HG03280 (cell line): ENCODE results near the gene NOS1AP.

Experiments
- ATAC-seq: cut with Tn5 transposase; IDR thresholded peaks from one replicate; pipeline ENCODE4 v1.9.1; 2021; ENCODE audit warnings: mild to moderate bottlenecking, moderate library complexity; ENCODE audit not compliant: unreplicated experiment

NOS1AP gene

GRCh38 chr1:162214202-162214601 is 144.7 kb downstream of the NOS1AP start:
- ATAC-seq, result no peak

GRCh38 chr1:162215902-162216301 is 146.4 kb downstream of the NOS1AP start:
- ATAC-seq, result no peak

GRCh38 chr1:162216604-162217003 is 147.1 kb downstream of the NOS1AP start:
- ATAC-seq, result no peak

- ATAC-seq, result no peak
Measured at GRCh38 chr1:162217706-162218105, 148.2 kb downstream of the NOS1AP start.

- ATAC-seq, result no peak
Measured at GRCh38 chr1:162218546-162218945, 149.1 kb downstream of the NOS1AP start.

- no peak for ATAC-seq
Measured at GRCh38 chr1:162218975-162219374, 149.5 kb downstream of the NOS1AP start.

GRCh38 chr1:162219461-162219860 is 150.0 kb downstream of the NOS1AP start:
- no peak for ATAC-seq

- ATAC-seq, result no peak
Measured at GRCh38 chr1:162220009-162220539, 150.6 kb downstream of the NOS1AP start.

- ATAC-seq, result no peak
Measured at GRCh38 chr1:162222014-162222413, 152.5 kb downstream of the NOS1AP start.

GRCh38 chr1:162222730-162223129 is 153.2 kb downstream of the NOS1AP start:
- ATAC-seq, result no peak

- ATAC-seq, result no peak
Measured at GRCh38 chr1:162223488-162223887, 154.0 kb downstream of the NOS1AP start.

- no peak for ATAC-seq
Measured at GRCh38 chr1:162224267-162224666, 154.8 kb downstream of the NOS1AP start.

- ATAC-seq, result no peak
Measured at GRCh38 chr1:162228586-162228985, 159.1 kb downstream of the NOS1AP start.

GRCh38 chr1:162229549-162229948 is 160.1 kb downstream of the NOS1AP start:
- no peak for ATAC-seq

- ATAC-seq, result no peak
Measured at GRCh38 chr1:162230096-162230495, 160.6 kb downstream of the NOS1AP start.

- ATAC-seq, result no peak
Measured at GRCh38 chr1:162230517-162230916, 161.0 kb downstream of the NOS1AP start.

GRCh38 chr1:162232034-162232711 is 162.7 kb downstream of the NOS1AP start:
- ATAC-seq, result no peak

- no peak for ATAC-seq
Measured at GRCh38 chr1:162233066-162233465, 163.6 kb downstream of the NOS1AP start.

GRCh38 chr1:162233937-162234336 is 164.4 kb downstream of the NOS1AP start:
- no peak for ATAC-seq

- no peak for ATAC-seq
Measured at GRCh38 chr1:162234571-162234970, 165.1 kb downstream of the NOS1AP start.

GRCh38 chr1:162235241-162235800 is 165.8 kb downstream of the NOS1AP start:
- no peak for ATAC-seq

GRCh38 chr1:162236201-162236600 is 166.7 kb downstream of the NOS1AP start:
- ATAC-seq, result no peak

GRCh38 chr1:162236618-162237017 is 167.1 kb downstream of the NOS1AP start:
- no peak for ATAC-seq
